RWPE1 (cell line): ENCODE measurements around the gene DAGLA.

Experiments used
- CTCF ChIA-PET: fragments of 350-600 bp; sonication (Branson Sonifier 250); formaldehyde crosslinking; extraction: SDS; loops from one replicate; lab custom pipeline; 2021; lab: Yijun Ruan, JAX
- POLR2A ChIA-PET: fragments of 400-600 bp; formaldehyde crosslinking; extraction: SDS; loops from one replicate; lab custom pipeline; 2020; ENCODE audit warnings: antibody characterized with exemption; ENCODE audit not compliant: low non-redundant PET; lab: Yijun Ruan, JAX
- DNase-seq: peaks from one replicate; pipeline ENCODE4 v3.0.0; 2012; ENCODE audit warnings: low spot score
- H3K27ac ChIP-seq: fragments of 450-650 bp; 2 replicates; pipeline ENCODE4 v1.5.1; 2017
- CTCF ChIP-seq: fragments of 450-650 bp; conservative IDR thresholded peaks from 2 replicates; pipeline ENCODE4 v1.5.1; 2017; ENCODE audit warnings: low read depth, mild to moderate bottlenecking

DAGLA gene

GRCh38 chr11:61756452-61757212 is 76.4 kb downstream of the DAGLA start:
- DNase-seq: no peak
- no peak for TF ChIP-seq CTCF
- H3K27ac ChIP-seq: no peak overlapping the region
- ChIA-PET CTCF (interaction anchor here (0.6 to 1.3 kb wide), 4 partner anchors 9 to 309 kb away, joined by 3 to 7 read pairs (median 4); no protein-coding TSS in a partner anchor), POLR2A (no interaction called here)

DNA sequence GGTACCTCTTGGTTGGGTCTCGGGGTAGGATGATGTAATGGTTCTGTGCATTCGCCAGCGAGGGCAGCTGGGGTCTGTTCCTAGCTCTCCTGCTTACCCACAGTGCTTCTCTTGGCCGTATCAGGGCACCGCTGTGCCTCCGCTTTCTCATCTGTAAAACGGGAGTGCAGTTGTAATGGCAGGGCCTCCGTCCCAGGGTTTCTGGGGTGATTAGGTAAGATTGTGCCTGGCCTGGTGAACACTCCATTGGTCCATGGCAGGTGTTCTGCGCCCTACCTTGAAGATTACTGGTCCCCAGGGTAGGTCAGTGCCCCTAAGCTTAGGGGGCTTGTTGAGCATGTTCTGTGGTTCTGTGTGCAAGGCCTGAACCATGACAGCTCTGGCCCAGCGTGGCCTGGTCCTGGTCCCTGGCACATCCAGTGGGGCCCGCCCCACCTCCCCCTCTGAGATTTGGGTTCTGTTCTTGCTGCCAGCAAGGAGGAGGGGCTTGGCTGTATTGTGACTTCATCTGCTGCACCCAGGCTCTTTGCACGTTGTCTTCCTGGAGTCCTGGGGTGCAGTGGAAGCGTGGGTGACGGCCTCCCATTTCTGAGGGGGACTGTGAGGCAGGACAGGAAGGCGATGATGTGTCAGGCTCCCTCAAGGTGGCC is 77.1 kb downstream of the DAGLA start:
- TF ChIP-seq CTCF: no peak
- H3K27ac ChIP-seq: no peak overlapping the region
- no peak for DNase-seq
- POLR2A ChIA-PET: no interaction called here
- CTCF ChIA-PET: interaction anchor here (0.6 to 1.3 kb wide), 2 partner anchors 9 to 107 kb away, joined by 3 to 7 read pairs; no protein-coding TSS in a partner anchor

GRCh38 chr11:61760946-61761345 is 80.8 kb downstream of the DAGLA start:
- no peak overlapping the region for H3K27ac ChIP-seq
- no peak for TF ChIP-seq CTCF
- DNase-seq: no peak
- POLR2A ChIA-PET: no interaction called here
- CTCF ChIA-PET: no interaction called here

- DNase-seq: no peak
- no peak for TF ChIP-seq CTCF
- ChIA-PET CTCF (interaction anchor here (0.5 to 1.4 kb wide), 2 partner anchors 28 to 1198 kb away, joined by 3 to 4 read pairs; no protein-coding TSS in a partner anchor), POLR2A (no interaction called here)
- H3K27ac ChIP-seq: no peak overlapping the region
Measured at GRCh38 chr11:61761440-61762222, 81.4 kb downstream of the DAGLA start.

DNA sequence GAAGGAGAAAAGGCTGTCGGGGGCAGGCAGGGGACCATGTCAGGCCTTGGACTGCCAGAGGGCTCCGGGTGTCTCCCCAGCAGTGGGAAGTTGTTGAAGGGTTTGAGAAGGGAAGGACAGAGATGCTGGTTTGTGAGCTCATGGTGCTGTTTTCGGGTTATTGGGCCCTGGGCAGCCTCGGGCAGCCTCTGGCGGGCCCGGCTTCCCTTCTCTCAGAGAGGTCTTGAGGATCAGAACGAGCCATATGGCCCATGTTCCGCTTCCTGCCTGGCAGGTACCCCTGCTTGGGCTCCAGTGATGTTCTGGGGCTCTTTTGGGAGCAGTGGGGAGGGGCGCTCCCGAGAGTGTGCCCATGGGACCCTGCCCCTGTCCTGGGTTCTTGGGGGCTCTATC is 82.0 kb downstream of the DAGLA start:
- H3K27ac ChIP-seq: no peak overlapping the region
- POLR2A ChIA-PET: no interaction called here
- TF ChIP-seq CTCF: no peak
- no peak for DNase-seq
- CTCF ChIA-PET: interaction anchor here (0.5 to 1.4 kb wide), 2 partner anchors 29 to 1198 kb away, joined by 3 to 4 read pairs; no protein-coding TSS in a partner anchor

DNA sequence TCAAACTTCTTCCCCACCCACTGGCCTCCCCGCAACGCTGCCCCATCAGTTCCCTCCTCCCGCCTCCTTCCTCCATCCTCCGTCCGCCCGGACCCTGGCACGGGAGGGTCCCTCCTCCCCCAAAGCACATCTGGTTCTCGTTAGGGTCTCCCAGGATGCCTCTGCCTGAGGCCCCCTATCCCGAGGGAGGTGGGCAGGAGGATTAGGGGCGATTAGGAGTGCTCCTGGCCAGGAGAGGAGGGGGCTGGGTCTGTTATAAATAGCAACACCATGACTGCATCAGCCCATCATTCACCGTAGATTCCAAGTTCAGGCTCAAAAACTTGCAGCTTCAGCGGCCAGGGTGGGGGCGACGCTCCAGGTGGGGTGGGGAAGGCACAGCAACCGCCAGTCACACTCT is 82.6 kb downstream of the DAGLA start:
- DNase-seq: no peak
- ChIA-PET POLR2A (no interaction called here), CTCF (interaction anchor here (1.4 kb wide), 1 partner anchor 29 kb away, joined by 3 read pairs; no protein-coding TSS in a partner anchor)
- no peak overlapping the region for H3K27ac ChIP-seq
- TF ChIP-seq CTCF: no peak
